Smooth muscle cell (in vitro differentiated cells): ENCODE data around the gene TMEM88. TPM values are rescaled to one million over a fixed set of nuclear protein-coding genes. Genes with fewer than 3 reads are reported as not detected.

Source experiments
- DNase-seq: peaks from one replicate; lab custom pipeline; 2025; ENCODE audit not compliant: unreplicated experiment; lab: John Stamatoyannopoulos, UW
- H2AFZ ChIP-seq: fragments of 200-600 bp; sonication (generic); 2 replicates; pipeline ENCODE4 v1.6.0; 2016; ENCODE audit warnings: antibody characterized with exemption, low read depth, mild to moderate bottlenecking
- H3F3A ChIP-seq: fragments of 200-600 bp; sonication (generic); 2 replicates; pipeline ENCODE4 v1.6.0; 2017; ENCODE audit warnings: antibody characterized with exemption, low read depth
- H3K27ac ChIP-seq: fragments of 200-600 bp; sonication (generic); 2 replicates; pipeline ENCODE4 v1.5.1; 2016; ENCODE audit warnings: low read depth, mild to moderate bottlenecking
- H3K27me3 ChIP-seq: fragments of 200-600 bp; sonication (generic); 2 replicates; pipeline ENCODE4 v1.6.1; 2016; ENCODE audit warnings: low read depth, mild to moderate bottlenecking
- H3K36me3 ChIP-seq: fragments of 200-600 bp; sonication (generic); 2 replicates; pipeline ENCODE4 v1.5.1; 2016; ENCODE audit warnings: low read depth
- H3K4me1 ChIP-seq: fragments of 200-600 bp; sonication (generic); 2 replicates; pipeline ENCODE4 v1.5.1; 2016; ENCODE audit warnings: low read depth
- H3K4me2 ChIP-seq: fragments of 200-600 bp; sonication (generic); 2 replicates; pipeline ENCODE4 v1.6.0; 2016; ENCODE audit warnings: mild to moderate bottlenecking
- H3K4me3 ChIP-seq: fragments of 200-600 bp; sonication (generic); 2 replicates; pipeline ENCODE4 v1.5.1; 2016; ENCODE audit warnings: mild to moderate bottlenecking
- H3K79me2 ChIP-seq: fragments of 200-600 bp; sonication (generic); 2 replicates; pipeline ENCODE4 v1.6.0; 2016; ENCODE audit warnings: low read depth, mild to moderate bottlenecking
- H3K9ac ChIP-seq: fragments of 200-600 bp; sonication (generic); 2 replicates; pipeline ENCODE4 v1.6.0; 2016; ENCODE audit warnings: low read depth
- H3K9me3 ChIP-seq: fragments of 200-600 bp; sonication (generic); replicated peaks from 2 replicates; pipeline ENCODE4 v1.5.1; 2016; ENCODE audit warnings: low read depth
- H4K20me1 ChIP-seq: fragments of 200-600 bp; sonication (generic); 2 replicates; pipeline ENCODE4 v1.6.0; 2016; ENCODE audit warnings: low read depth
- WGBS: methylation state at CpG from one replicate; pipeline ENCODE4 v1.1.7; 2016; ENCODE audit warnings: low lambda C conversion rate; 5-methylcytosine and 5-hydroxymethylcytosine counted together
- polyA plus RNA-seq: library from polyadenylated mRNA; unstranded; fragments of >200 nt; fragmentation: Nextera tagmentation; extraction: Ambion mirVana; gene quantifications from 2 replicates; pipeline ENCODE4 v1.2.1, GENCODE V29; 2016
- total RNA-seq: library from RNA; depleted of rRNA; stranded (reverse); fragments of >200 nt; gene quantifications from 2 replicates; pipeline ENCODE4 v1.2.3, GENCODE V29; 2014
- TF ChIP-seq, protein P1 (sequence below): fragments of 200-600 bp; sonication (generic); IDR thresholded peaks from 2 replicates; pipeline ENCODE4 v1.5.1; 2017; ENCODE audit warnings: borderline replicate concordance, mild to moderate bottlenecking, antibody characterized with exemption; ENCODE audit not compliant: insufficient read depth, poor library complexity, severe bottlenecking

The TMEM88 gene
- total and polyA plus RNA-seq, 2 experiments from 2014 or later = 5.1 to 16.1 TPM

DNA sequence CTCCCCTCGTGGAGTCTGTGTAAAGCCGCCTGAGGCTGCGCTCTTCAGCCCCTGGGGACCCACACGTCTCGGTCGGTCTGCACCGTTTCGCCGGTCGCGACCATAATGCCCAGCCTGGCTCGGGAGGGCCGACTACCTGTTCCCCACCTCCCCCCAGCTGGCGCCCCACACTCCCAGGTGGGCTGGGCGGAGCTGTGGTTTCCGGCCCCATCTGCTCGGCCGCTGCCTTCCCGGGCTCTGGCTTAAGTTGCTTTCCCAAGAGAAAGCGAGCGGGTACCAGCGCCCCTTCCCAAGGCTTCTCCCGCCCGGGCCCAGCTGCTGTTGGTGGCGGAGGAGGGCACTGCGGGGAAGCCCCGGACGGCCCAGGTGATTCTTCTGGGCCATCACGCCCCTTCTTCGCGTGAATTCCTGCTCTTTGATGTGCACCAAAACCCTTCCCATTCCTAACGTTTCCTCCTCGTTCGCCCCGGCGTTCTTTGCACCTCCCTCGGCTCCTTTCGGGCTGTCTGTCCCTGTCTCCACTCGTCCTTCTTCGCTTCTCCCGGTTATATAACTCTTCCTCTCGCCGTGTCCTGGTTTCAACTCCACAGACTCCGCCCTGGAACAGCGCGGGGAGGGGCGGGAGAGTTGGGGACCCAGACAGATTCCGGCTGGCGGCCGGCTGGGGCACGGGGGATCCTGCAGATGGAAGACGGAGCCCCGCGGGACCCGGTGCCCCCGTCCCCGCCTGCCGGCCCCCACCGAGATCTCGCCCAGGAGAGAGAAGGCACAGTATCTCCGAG lies 18.9 kb upstream of the TMEM88 start:
- Histone ChIP-seq H4K20me1 (peaks cover 22% of the 10 kb centered on the region), H2AFZ (peak overlapping the region; percentile 6), H3K4me3 (peak overlapping the region; percentile 76), H3K27me3 (no peaks in the 10 kb centered on the region), H3K9me3 (no peaks in the 10 kb centered on the region), H3K4me2 (peak overlapping the region; percentile 90), H3K79me2 (peaks cover 22% of the 10 kb centered on the region), H3K36me3 (no peaks in the 10 kb centered on the region), H3K27ac (peak overlapping the region; percentile 100), H3F3A (peaks cover 37% of the 10 kb centered on the region), H3K4me1 (peaks cover 29% of the 10 kb centered on the region), H3K9ac (peak overlapping the region; percentile 89)
- TF ChIP-seq, protein P1, sequence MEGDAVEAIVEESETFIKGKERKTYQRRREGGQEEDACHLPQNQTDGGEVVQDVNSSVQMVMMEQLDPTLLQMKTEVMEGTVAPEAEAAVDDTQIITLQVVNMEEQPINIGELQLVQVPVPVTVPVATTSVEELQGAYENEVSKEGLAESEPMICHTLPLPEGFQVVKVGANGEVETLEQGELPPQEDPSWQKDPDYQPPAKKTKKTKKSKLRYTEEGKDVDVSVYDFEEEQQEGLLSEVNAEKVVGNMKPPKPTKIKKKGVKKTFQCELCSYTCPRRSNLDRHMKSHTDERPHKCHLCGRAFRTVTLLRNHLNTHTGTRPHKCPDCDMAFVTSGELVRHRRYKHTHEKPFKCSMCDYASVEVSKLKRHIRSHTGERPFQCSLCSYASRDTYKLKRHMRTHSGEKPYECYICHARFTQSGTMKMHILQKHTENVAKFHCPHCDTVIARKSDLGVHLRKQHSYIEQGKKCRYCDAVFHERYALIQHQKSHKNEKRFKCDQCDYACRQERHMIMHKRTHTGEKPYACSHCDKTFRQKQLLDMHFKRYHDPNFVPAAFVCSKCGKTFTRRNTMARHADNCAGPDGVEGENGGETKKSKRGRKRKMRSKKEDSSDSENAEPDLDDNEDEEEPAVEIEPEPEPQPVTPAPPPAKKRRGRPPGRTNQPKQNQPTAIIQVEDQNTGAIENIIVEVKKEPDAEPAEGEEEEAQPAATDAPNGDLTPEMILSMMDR = no peak
- WGBS = under 1% methylated on average over 49 of the region's 61 CpGs
- DNase-seq = no peak

DNA sequence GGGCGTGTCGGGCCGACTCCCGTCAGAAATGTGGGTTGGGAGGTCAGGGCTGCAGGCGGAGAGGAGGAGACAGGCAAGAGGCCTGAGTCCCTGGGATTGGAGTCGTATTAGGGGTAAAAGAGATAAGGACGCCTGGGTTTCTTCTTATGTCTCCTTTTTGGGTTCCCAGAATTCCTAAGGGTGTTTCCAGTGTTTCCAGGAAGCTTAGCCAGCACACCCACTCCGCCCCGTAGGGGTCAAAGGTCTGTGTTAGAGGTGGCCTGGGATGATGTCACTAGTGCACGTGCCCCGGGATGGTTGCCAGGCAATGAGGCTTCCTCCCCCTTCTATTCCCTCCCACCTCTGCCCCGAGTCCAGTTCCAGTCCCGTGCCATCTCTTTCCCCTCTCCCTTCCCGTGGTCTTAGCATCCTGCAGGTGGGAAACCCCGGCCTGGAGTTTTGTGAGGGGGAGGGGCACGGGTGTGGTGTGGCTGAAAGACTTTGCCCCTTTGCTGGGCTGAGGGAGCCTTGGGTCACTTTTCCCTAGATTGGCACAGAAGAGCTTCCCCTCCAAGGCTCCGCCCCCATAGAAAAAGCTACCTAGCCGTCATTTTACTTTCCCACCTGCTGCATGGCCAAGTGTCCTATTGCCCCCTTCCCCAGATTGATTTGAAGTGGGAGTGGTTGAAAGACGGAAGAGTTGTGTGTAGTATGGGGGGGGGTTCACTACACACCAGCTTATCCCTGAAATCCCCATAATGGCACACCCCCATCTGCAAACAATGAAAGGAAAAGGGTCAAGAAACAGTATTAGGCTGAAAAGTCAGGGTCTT lies 18.1 kb upstream of the TMEM88 start:
- Histone ChIP-seq H3K4me2 (peak overlapping the region; percentile 90), H3K36me3 (no peaks in the 10 kb centered on the region), H3K27me3 (no peaks in the 10 kb centered on the region), H4K20me1 (peaks cover 26% of the 10 kb centered on the region), H3K4me3 (peak overlapping the region; percentile 76), H3K79me2 (peaks cover 22% of the 10 kb centered on the region), H3K9ac (peak overlapping the region; percentile 89), H3K4me1 (peaks cover 29% of the 10 kb centered on the region), H3K9me3 (no peaks in the 10 kb centered on the region), H3F3A (peaks cover 41% of the 10 kb centered on the region), H2AFZ (peak overlapping the region; percentile 6), H3K27ac (peak overlapping the region; percentile 100)
- TF ChIP-seq, protein P1 = no peak
- peak; percentile 82 for DNase-seq
- WGBS = 1% methylated on average over 19 of the region's 19 CpGs

DNA sequence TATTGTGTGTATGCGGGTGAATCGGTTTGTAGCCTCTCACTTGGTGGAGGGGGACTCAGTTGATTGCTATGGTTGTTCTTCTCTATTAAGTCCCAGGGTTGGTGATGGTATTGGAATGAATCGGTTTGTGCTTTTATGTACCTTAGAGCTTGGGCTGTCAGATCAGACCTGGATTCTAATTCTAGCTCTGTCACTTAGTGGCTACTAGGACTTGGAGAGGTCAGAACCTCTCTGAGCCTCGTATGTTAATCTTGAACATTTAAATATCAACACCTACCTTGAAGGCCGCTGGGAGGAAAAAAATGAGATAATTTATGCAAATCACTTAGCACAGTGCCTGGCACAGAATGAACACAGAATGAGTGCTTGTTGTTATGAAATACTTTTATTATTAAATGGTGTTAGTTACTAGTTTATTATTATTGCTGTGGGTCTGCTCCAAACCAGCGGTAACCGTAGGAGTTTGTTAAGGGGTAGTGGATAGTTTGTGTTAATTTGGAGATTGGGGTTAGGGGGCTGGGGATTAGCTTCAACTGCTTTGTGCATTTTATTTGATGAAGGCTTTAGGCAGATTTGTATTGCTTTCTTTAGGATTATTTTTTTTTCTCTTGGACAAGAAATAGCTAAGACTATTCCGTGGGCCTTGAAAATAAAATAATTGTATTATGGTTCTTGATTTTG lies 17.3 kb upstream of the TMEM88 start:
- peak overlapping the region; percentile 63 for H3K9ac ChIP-seq
- H4K20me1 ChIP-seq = peaks cover 26% of the 10 kb centered on the region
- 5% methylated on average over 8 of the region's 8 CpGs for WGBS
- DNase-seq = no peak
- H3K4me2 ChIP-seq = peak overlapping the region; percentile 90
- H3K36me3 ChIP-seq = no peaks in the 10 kb centered on the region
- peaks cover 22% of the 10 kb centered on the region for H3K79me2 ChIP-seq
- H3K9me3 ChIP-seq = no peaks in the 10 kb centered on the region
- peak overlapping the region; percentile 76 for H3K4me3 ChIP-seq
- no peaks in the 10 kb centered on the region for H3K27me3 ChIP-seq
- no peak overlapping the region for H2AFZ ChIP-seq
- peaks cover 29% of the 10 kb centered on the region for H3K4me1 ChIP-seq
- H3F3A ChIP-seq = peaks cover 44% of the 10 kb centered on the region
- peak overlapping the region; percentile 100 for H3K27ac ChIP-seq
- TF ChIP-seq, protein P1 = no peak
